IPS-18c (cell line): Measurements from ENCODE around the gene MACO1.
"Not testable (repeated sequence)": the region's sequence is repeated elsewhere in the genome, so short reads cannot be mapped to it uniquely, and the experiment has no call there.

Experiments used
- H3K4me3 ChIP-seq: 2 replicates; pipeline ENCODE4 v1.7.0; 2013; ENCODE audit warnings: low read depth, mild to moderate bottlenecking, low read length, moderate library complexity; ENCODE audit not compliant: insufficient read depth
- H3K9me3 ChIP-seq: one replicate; pipeline ENCODE4 v1.6.1; 2013; ENCODE audit warnings: mild to moderate bottlenecking, low read length, moderate library complexity; ENCODE audit not compliant: control insufficient read depth, insufficient read depth

Gene MACO1

DNA sequence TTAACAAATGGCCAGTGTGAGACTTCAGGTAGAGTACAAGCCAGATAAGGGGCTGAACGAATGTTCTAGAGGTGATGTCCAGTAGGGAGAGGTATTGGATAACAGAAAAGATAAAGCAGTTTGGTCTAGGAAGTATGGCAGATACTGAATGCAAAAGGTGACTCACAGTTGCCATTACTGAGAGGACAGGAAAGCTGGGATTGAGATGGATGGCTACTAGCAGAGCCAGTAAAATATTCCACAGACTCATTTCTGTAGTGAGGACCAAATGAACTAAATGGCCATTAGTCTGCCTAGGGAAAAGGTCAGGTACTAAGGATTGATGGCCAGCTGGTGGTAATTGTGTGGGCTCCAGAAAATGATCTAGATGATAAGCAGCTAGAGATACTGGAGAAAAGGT, 11.5 kb downstream of the MACO1 start:
- H3K4me3 ChIP-seq = no peak overlapping the region
- H3K9me3 ChIP-seq = no peaks in the 10 kb centered on the region

DNA sequence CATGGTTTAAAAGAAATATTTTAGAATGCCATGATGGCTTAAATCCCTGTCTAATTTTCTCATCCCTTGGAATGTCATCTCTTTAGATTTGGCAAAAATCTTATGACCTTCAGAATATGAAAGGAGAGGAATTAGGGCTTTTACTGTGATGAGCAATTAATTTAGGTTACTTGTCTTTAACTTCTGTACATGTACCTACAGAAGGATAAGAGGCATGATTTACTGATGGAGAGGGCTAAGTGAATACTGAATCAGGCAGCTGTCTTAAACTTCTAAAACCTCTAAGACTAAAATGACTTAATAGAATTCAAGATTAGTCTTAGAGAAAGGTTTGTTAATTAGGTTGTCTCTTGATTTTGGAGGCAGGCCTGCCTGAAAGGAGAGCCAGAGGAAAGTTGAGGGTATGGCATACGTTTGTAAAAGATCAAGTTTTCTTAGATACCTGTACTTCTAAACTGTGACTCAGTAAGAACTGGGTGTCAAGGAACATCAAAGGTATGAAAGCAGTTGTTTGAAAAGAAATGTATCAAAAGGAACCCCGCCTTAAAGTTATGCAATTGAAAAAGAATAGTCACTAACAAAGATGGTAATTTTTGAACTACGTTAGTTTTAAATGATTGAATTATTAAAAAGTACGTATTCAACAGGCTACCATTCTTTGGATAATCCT, 12.5 kb downstream of the MACO1 start:
- Histone ChIP-seq H3K4me3 (no peak overlapping the region), H3K9me3 (no peaks in the 10 kb centered on the region)

DNA sequence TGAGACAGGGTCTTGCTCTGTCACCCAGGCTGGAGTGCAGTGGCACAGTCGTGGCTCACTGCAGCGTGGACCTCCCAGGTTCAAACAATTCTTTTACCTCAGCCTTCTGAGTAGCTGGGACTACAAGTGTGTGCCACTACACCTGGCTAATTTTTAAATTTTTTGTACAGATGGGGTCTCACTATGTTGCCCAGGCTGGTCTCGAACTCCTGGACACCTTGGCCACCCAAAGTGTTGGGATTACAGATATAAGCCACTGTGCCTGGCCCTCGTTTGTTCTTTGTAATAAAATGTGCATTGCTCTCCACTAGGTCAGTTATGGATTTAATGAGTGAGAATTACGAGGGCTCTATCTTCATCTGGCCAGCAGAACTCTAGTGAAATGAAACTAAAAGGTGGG, 13.9 kb downstream of the MACO1 start:
- not testable (repeated sequence) for H3K9me3 ChIP-seq, H3K4me3 ChIP-seq

DNA sequence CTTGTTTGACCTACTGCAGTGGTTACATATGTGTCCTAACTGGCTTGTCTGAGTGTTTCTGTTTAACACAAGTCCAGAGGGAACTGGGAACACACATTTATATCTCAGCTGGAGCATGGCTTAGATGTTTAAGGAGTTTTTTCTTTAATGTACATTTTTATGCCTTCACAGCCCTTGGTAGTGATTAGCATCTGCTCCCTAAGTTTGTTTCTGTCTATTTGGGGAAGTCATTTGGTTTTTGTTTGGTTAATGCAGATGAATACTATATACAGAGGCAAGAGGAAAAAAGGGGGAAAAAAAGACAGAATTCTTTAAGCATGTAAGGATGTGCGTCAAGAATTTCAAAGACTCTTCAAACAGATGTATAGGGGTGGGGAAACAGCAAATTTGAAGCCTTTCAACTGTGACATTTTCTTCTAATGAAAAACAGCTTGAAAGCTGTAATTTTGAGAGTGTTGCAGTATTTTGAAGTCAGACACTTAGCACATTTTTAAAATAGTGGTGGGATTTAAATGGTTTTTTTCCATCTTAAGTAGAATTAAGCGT, 15.4 kb downstream of the MACO1 start:
- Histone ChIP-seq H3K9me3 (no peaks in the 10 kb centered on the region), H3K4me3 (no peak overlapping the region)

DNA sequence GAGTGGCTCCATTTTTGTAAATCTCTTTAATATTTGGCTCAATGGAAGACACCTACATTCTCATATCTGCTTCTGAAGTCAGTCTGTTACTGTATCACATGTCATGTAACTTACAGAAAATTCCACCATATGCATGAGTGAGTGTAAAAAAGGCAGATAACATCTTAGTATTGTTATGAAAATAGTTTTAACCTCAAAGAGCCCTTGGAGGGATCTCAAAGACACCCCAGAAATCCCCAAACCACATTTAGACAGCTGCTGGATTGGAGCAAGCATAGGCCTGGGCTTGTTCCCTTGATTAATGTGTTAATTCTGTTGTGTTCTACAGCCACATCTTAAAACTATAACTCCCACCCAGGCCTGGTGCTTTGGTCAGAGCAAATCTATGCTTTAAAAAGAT, 16.9 kb downstream of the MACO1 start:
- Histone ChIP-seq H3K9me3 (no peaks in the 10 kb centered on the region), H3K4me3 (no peak overlapping the region)

DNA sequence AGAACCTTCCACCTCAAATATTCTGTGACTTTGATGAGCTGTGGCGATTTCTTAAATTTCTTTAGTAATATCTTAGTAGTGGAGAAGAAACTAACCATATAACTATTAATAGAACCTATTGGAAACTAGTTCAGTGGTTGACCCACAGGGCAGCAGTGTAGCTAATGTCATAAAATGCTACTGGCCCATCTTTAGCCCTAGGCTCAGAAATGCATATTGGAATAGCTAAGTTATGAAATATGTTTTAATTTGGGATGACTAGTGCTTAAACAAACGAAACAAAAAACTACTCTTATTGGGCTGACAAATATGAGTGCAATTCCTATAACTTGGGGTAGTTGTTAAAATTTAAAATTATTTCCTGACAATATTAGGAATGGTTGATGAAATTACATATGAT, 20.2 kb downstream of the MACO1 start:
- H3K4me3 ChIP-seq = no peak overlapping the region
- no peaks in the 10 kb centered on the region for H3K9me3 ChIP-seq

DNA sequence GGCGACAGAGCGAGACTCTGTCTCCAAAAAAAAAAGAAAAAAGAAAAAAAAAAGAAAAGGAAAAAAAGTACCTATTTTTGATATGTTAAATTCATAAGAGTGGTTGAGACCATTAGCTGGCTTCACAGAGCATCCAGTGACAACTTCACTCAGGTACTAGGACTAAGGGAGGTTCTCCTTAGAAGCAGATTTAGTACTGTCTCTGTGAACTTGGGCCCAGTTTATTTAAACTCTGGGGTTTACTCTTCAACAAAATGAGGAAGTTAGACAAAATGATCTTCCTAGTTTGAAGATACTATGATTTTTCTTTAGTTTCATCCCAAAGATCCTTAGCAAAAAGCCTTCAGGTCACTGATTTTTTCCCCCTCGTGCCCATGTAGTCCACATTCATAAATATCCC, 21.2 kb downstream of the MACO1 start:
- no peaks in the 10 kb centered on the region for H3K9me3 ChIP-seq
- no peak overlapping the region for H3K4me3 ChIP-seq

DNA sequence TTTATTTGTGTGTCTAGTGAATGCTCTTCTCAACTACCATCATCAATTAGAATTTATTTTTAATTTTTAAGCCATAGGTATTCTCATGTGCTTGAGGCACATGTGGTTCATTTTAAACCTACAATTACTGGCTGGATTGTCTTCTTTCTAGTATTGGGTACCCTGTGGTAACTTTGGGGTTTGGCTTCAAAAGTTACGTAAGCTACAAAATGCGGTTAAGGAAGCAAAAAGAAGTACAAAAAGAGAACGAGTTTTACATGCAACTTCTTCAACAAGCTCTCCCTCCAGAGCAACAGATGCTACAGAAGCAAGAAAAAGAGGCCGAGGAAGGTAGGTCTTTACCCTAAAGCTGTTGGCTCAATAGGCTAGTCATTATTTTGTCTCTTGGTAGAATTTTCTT, 25.8 kb downstream of the MACO1 start:
- Histone ChIP-seq H3K9me3 (no peaks in the 10 kb centered on the region), H3K4me3 (no peak overlapping the region)

DNA sequence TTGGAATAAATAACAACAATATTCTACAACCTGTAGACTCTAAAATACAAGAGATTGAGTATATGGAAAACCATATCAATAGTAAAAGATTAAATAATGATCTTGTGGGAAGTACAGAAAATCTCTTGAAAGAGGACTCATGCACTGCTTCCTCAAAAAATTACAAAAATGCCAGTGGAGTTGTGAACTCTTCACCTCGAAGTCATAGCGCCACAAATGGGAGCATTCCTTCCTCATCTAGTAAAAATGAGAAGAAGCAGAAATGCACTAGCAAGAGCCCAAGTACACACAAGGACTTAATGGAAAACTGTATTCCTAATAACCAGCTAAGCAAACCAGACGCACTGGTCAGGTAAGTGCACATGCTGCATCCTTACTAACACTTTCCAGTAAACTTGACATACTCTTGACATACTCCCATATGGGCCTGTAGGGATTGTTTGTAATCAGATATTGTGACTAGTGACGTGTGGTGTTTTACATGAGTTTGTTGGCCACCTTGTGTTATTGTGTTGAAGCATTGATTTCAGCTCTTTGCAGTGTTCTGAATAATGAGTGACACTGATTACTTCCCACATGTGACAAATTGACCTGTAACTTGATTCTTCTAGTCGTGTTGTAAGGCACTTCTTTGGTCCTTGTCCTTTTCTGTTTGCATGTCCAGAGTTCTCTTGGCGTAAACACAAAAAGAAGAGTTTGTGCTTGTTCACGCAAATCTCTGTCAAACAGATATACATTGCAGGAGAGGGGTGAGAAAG, 28.0 kb downstream of the MACO1 start:
- Histone ChIP-seq H3K4me3 (no peak overlapping the region), H3K9me3 (no peaks in the 10 kb centered on the region)

DNA sequence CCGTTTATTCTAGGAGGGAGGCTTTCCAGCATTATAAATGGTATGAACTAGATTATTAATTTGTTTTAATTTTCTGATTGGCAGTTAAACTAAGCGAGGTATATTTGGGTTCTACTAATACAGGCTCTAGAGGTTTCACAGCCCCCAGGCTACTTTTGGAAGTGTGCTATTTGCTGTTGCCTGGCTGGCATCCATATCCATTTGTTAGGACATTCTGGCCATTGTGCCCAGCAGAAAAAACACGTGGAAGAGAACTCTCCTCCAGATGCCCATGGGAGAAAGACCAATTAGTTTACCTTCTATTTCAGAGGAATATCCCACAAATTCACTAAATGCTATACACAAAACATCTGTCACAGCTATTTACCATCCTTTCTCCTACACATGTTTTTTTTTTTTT, 29.3 kb downstream of the MACO1 start:
- Histone ChIP-seq H3K4me3 (no peak overlapping the region), H3K9me3 (no peaks in the 10 kb centered on the region)

DNA sequence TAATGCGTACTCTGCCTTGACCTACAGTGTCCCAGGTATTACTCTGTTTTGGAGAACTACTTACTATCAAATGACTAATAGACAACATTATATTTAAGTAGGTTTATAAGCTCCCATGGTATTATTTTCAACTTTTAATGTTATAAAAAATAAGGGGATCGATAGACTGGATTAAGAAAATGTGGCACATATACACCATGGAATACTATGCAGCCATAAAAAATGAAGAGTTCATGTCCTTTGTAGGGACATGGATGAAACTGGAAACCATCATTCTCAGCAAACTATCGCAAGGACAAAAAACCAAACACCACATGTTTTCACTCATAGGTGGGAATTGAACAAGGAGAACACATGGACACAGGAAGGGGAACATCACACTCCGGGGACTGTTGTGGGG, 30.1 kb downstream of the MACO1 start:
- H3K9me3 ChIP-seq, H3K4me3 ChIP-seq: not testable (repeated sequence)

DNA sequence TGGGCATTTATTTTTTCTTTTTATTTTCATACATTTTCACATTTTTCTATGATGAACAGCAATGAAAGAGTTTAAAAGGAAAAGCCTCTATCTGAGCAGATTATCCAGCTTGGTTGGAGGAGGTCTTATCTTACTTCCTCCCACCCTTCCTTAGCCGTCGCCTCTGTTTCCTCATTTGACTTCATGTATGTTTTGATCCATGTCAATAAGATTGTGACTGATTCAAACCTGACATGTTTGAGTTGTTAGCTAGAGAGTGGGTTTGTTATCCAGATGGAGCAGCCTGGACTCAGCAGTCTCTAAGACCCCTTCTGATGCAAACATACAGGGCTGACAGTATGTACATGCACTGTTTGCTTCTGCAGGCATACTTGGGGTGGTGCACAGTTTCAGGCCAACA, 31.2 kb downstream of the MACO1 start:
- Histone ChIP-seq H3K4me3 (no peak overlapping the region), H3K9me3 (no peaks in the 10 kb centered on the region)

DNA sequence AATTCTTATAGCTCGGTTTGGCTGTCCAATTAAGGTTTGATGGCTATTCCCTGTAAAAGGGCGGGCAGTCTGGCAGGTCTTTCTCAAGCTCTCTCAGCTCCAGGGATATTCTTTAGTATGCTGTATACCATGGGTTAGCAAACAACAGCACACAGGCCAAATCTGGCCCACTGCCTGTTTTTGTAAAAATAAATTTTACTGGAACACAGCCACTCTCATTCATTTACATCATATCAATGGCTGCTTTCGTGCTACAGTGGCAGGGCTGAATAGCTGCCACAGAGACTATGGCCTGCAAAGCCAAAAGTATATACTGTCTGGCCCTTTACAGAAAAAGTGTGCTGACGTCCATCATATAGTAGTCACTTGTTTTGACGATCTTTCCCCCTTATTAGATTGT, 32.0 kb downstream of the MACO1 start:
- Histone ChIP-seq H3K9me3 (no peaks in the 10 kb centered on the region), H3K4me3 (no peak overlapping the region)

DNA sequence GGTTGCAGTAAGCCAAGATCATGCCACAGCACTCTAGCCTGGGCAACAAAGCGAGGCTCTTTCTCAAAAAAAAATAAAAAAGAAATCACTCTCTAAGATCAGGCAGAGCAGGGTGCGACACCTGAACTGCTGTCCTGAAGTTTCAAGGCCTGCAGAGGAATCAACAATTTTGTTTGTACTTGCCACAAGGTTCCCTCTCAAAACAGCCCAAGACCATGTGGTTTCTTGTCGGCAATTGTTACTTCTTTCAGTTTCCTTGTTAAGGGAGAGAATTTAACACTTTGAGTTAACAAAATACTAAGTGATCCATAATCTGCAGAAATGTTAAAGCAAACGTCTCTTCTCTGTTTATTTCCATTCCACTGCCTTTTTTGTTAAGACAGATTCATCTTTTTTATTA, 36.5 kb downstream of the MACO1 start:
- H3K4me3 ChIP-seq = no peak overlapping the region
- no peaks in the 10 kb centered on the region for H3K9me3 ChIP-seq

DNA sequence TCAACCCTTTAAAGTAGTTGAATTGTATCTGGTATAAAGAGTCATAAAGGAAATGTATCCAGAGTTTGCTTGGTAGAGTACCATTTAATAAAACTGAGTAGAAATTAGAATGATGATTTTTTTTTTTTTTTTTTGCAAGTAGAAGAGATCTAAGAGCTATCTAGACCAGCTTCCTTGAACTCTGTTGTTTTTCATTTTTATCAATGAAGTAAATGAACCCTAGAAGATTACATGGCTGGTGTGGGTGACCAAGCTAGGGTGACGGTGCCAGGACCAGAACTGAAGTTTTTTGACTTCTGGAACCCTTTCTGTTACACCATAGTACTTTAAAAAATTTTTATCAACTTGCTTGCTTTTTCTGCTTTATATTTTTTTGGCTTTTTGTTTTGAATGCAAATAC, 36.9 kb downstream of the MACO1 start:
- Histone ChIP-seq H3K9me3 (no peaks in the 10 kb centered on the region), H3K4me3 (no peak overlapping the region)

DNA sequence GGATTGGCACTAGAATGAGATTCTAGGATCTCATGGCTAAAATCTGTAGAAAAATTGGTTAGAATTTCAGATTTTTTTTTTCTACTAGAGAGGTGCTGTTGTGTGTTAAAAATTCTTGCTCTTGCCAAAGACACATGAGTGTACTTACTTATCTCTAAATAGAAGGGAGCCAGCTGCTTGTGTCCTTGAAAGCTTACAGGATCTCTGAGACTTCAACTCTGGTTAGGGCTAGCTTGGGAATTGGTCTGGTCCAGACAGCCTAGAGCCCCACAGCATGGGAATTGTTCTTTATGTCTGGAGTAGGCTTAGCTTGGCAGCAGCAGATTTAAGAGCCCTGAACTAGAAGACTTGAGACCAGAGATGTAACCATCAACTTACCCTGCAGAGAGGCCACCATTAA, 37.3 kb downstream of the MACO1 start:
- Histone ChIP-seq H3K9me3 (no peaks in the 10 kb centered on the region), H3K4me3 (no peak overlapping the region)

DNA sequence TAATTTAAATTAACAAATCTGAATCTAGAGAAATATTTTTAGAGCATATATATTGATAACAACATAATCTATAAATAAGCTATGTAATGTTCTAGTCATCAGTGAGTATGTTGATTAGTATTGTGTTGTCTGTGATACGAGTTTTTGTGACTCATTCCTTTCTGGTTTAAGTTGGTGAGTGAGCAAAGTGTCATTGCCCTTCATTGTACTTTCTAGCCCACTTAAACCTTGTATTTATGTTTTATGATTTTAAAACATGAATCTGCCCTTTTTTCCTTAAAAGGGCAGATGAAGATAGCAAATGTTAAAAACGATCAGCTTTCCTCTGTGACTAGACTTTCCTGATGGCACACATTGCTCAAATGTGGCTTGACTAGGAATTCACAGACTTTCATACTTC, 38.5 kb downstream of the MACO1 start:
- Histone ChIP-seq H3K4me3 (no peak overlapping the region), H3K9me3 (no peaks in the 10 kb centered on the region)

DNA sequence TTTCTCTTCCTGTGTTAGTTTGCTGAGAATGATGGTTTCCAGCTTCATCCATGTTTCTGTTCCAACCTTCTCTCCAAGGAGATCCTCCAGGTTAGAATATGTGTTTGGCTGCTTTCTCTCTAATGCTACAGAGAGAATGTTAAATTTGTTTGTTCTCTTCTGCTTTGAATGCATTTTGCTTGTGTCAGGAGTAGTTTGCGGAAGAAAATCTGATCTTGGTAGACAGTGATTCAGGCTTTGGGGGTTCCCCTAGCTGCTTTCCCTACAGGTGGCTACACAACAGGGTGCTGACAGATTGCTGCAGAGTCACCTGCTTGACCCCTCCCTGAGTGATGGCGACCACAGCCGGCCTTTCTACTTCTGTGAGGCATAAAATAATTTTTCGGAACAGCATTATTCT, 41.8 kb downstream of the MACO1 start:
- H3K4me3 ChIP-seq = no peak overlapping the region
- H3K9me3 ChIP-seq = no peaks in the 10 kb centered on the region
